Parathyroid adenoma (tissue), 2 donors: Measurements from ENCODE around the gene USP12.

ENCODE experiments used
- H2AFZ ChIP-seq: fragments of 300-600 bp; sonication (generic); one replicate; pipeline ENCODE4 v1.7.0; 2017; ENCODE audit warnings: antibody characterized with exemption, mild to moderate bottlenecking
- H3K27ac ChIP-seq: fragments of 300-600 bp; sonication (generic); one replicate; pipeline ENCODE4 v1.7.0; 2017
- H3K27me3 ChIP-seq: fragments of 300-600 bp; sonication (generic); one replicate; pipeline ENCODE4 v1.7.0; 2017; ENCODE audit warnings: low read length; ENCODE audit not compliant: control insufficient read depth, insufficient read depth
- H3K36me3 ChIP-seq: fragments of 300-600 bp; sonication (generic); one replicate; pipeline ENCODE4 v1.7.0; 2017; ENCODE audit warnings: low read length; ENCODE audit not compliant: control insufficient read depth, insufficient read depth
- H3K4me1 ChIP-seq: fragments of 300-600 bp; sonication (generic); one replicate; pipeline ENCODE4 v1.7.0; 2017; ENCODE audit warnings: control low read depth
- H3K4me2 ChIP-seq: fragments of 300-600 bp; sonication (generic); one replicate; pipeline ENCODE4 v1.7.0; 2017; ENCODE audit warnings: low read length
- H3K4me3 ChIP-seq: fragments of 300-600 bp; sonication (generic); one replicate; pipeline ENCODE4 v1.7.0; 2017; ENCODE audit warnings: low read depth, low read length
- H3K79me2 ChIP-seq: fragments of 300-600 bp; sonication (generic); one replicate; pipeline ENCODE4 v1.7.0; 2017; ENCODE audit warnings: control low read depth
- H3K9ac ChIP-seq: fragments of 300-600 bp; sonication (generic); one replicate; pipeline ENCODE4 v1.7.0; 2017; ENCODE audit warnings: mild to moderate bottlenecking
- H3K9me3 ChIP-seq: fragments of 300-600 bp; sonication (generic); one replicate; pipeline ENCODE4 v1.7.0; 2017; ENCODE audit warnings: low read length; ENCODE audit not compliant: control insufficient read depth
- CTCF ChIP-seq: fragments of 300-600 bp; sonication (generic); IDR thresholded peaks from one replicate; pipeline ENCODE4 v1.7.0; 2017; ENCODE audit warnings: antibody characterized with exemption, mild to moderate bottlenecking
- donor health status: primary hyperparathyroidism.

Gene USP12

GRCh38 chr13:27055526-27055925 is 116.1 kb downstream of the USP12 start:
- Histone ChIP-seq H3K36me3 (no peaks in the 10 kb centered on the region), H3K79me2 (no peaks in the 10 kb centered on the region), H3K9me3 (no peaks in the 10 kb centered on the region), H3K4me1 (peaks cover 3% of the 10 kb centered on the region), H3K4me3 (no peak overlapping the region), H3K9ac (no peak overlapping the region), H3K4me2 (no peak overlapping the region), H3K27ac (no peak overlapping the region), H2AFZ (no peak overlapping the region), H3K27me3 (no peaks in the 10 kb centered on the region)
- TF ChIP-seq CTCF, result no peak

GRCh38 chr13:27054760-27055159 is 116.9 kb downstream of the USP12 start:
- H3K9me3 ChIP-seq, result no peaks in the 10 kb centered on the region
- no peak overlapping the region for H3K27ac ChIP-seq
- H3K36me3 ChIP-seq, result no peaks in the 10 kb centered on the region
- no peak overlapping the region for H3K4me2 ChIP-seq
- no peak for TF ChIP-seq CTCF
- H3K4me3 ChIP-seq, result no peak overlapping the region
- peaks cover 3% of the 10 kb centered on the region for H3K4me1 ChIP-seq
- no peak overlapping the region for H3K9ac ChIP-seq
- H2AFZ ChIP-seq, result no peak overlapping the region
- H3K79me2 ChIP-seq, result no peaks in the 10 kb centered on the region
- H3K27me3 ChIP-seq, result no peaks in the 10 kb centered on the region

- Histone ChIP-seq H3K27me3 (no peaks in the 10 kb centered on the region), H2AFZ (no peak overlapping the region), H3K36me3 (no peaks in the 10 kb centered on the region), H3K9me3 (no peaks in the 10 kb centered on the region), H3K79me2 (no peaks in the 10 kb centered on the region), H3K9ac (no peak overlapping the region), H3K4me3 (no peak overlapping the region), H3K4me1 (peaks cover 3% of the 10 kb centered on the region), H3K27ac (no peak overlapping the region), H3K4me2 (no peak overlapping the region)
- TF ChIP-seq CTCF, result no peak
Measured at GRCh38 chr13:27053902-27054595, 117.6 kb downstream of the USP12 start.

GRCh38 chr13:27053210-27053884 is 118.3 kb downstream of the USP12 start:
- no peaks in the 10 kb centered on the region for H3K36me3 ChIP-seq
- H3K4me2 ChIP-seq, result no peak overlapping the region
- H3K9ac ChIP-seq, result no peak overlapping the region
- no peak overlapping the region for H2AFZ ChIP-seq
- no peaks in the 10 kb centered on the region for H3K9me3 ChIP-seq
- no peaks in the 10 kb centered on the region for H3K79me2 ChIP-seq
- no peak for TF ChIP-seq CTCF
- no peaks in the 10 kb centered on the region for H3K27me3 ChIP-seq
- no peak overlapping the region for H3K4me3 ChIP-seq
- no peak overlapping the region for H3K27ac ChIP-seq
- peaks cover 3% of the 10 kb centered on the region for H3K4me1 ChIP-seq
